Measurements from ENCODE around the gene STMN3.
A peak's percentile ranks its signal among the peaks of the same experiment; 100 is the strongest.

The STMN3 gene

DNA sequence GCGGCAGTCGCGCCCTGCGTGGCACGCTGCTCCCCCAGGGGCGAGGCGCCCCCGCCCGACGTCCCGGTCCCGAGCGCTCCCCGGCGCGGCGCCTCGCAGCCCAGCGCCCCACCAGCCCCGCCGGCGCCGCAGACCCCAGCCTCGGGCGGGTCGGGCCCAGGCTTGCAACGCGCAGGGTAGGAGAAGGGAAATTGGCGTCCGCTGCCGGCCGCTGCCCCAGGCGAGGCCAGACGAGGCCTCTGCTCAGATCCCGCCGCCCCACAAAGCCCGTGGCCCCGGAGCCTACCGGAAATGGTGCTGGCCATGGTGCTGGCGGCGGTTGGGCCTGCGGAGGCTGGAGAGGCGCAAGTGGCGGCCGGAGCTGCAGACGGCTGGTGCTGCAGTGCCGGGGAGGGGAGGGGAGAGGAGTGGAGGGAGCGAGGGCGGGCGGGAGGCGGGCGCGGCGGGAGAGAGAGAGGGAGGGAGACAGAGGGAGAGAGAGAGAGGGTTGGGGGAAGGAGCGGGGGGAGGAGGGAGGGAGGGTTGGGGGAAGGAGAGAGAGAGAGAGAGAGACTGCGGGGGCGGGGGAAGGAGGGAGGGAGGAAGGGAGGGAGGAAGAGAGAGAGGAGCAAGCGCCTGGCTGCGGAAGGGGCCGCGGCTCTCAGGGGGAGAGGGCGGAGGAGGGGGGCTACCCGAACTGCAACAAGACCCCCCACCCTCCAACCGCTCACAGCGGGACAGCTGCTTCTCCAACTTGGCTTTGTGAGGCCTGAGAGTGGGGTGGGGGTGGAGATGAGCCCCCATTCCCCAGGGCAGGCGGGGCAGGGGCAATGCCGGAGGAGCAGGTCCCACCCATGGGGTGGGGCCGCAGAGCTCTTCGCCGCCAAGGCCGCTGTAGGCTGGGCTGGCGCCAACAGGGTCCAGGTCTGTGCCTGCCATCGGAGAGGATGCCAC lies at the start of gene STMN3:
TSS of gene STMN3 (minus strand) at position 384 of the 933 bp plus-strand sequence. CDS start at position 305, 79 bp downstream.
- Histone ChIP-seq H3K9ac (peak within 1 kb of the TSS; percentile 89), H3K4me1 (peaks cover 68% of the 10 kb centered on the region), H3K9me3 (no peaks in the 10 kb centered on the region), H3K4me2 (peak within 1 kb of the TSS; percentile 99), H3K27me3 (no peaks in the 10 kb centered on the region), H3K4me3 (peak within 1 kb of the TSS; percentile 97), H3K36me3 (peaks cover 11% of the 10 kb centered on the region), H3K27ac (peak within 1 kb of the TSS; percentile 96), H4K20me1 (peaks cover 40% of the 10 kb centered on the region)
- no peak for TF ChIP-seq Cebpa-rat (IDR thresholded peaks at IDR 0.05)

GRCh38 chr20:63702036-63702665 lies 48.9 kb upstream of the STMN3 start:
- Histone ChIP-seq H4K20me1 (peaks cover 89% of the 10 kb centered on the region), H3K36me3 (peaks cover 73% of the 10 kb centered on the region), H3K4me2 (no peak overlapping the region)

DNA sequence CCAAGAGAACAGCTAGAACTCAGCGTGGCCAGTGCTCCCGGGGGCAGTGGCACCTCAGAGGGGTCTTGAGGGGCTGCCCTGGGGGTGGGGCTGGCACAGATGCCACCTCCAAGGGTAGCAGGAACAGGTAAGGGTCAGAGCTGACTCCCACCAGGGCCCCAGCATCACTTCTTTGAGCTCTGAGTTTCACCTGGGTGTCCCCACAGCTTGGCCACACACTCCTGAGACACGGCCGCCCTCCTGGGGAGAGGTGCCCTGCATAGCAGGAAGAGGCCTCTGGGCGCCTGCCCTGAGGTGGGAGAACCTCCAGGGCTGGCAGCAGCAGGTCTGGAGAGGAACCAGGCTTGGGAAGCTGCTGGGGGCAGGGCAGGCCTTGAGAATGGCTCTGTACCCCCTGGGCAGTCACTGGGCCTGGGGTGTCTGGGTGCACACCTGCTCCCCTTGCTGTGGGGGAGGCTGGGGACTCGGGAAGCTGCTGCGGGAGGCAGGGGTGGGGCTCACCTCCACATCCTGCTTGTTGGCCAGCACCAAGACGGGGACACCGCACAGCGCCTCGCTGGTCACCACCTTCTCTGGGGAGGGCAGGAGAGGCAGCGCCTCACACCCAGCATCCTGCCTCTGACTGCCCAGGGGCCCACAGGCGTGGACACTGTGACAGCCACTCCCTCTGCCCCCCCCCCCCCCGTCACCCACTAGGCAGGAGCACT lies 48.3 kb upstream of the STMN3 start:
- Histone ChIP-seq H3K4me1 (peaks cover 49% of the 10 kb centered on the region), H3K27me3 (no peaks in the 10 kb centered on the region), H3K4me3 (no peak overlapping the region), H3K4me2 (no peak overlapping the region), H3K27ac (no peak overlapping the region), H4K20me1 (peaks cover 89% of the 10 kb centered on the region), H3K9me3 (no peaks in the 10 kb centered on the region), H3K36me3 (peaks cover 72% of the 10 kb centered on the region), H3K9ac (no peak overlapping the region; the same call in 1 of the 2 replicates)
- TF ChIP-seq Cebpa-rat (IDR thresholded peaks at IDR 0.05), result no peak

More at GRCh38 chr20:63702036-63702665, 48.9 kb upstream of the STMN3 start:
- TF ChIP-seq Cebpa-rat (IDR thresholded peaks at IDR 0.05), result no peak
- H3K9ac ChIP-seq, result no peak overlapping the region
- H3K27ac ChIP-seq, result no peak overlapping the region
- H3K9me3 ChIP-seq, result no peaks in the 10 kb centered on the region
- H3K4me3 ChIP-seq, result no peak overlapping the region
- H3K4me1 ChIP-seq, result peaks cover 47% of the 10 kb centered on the region
- H3K27me3 ChIP-seq, result no peaks in the 10 kb centered on the region

DNA sequence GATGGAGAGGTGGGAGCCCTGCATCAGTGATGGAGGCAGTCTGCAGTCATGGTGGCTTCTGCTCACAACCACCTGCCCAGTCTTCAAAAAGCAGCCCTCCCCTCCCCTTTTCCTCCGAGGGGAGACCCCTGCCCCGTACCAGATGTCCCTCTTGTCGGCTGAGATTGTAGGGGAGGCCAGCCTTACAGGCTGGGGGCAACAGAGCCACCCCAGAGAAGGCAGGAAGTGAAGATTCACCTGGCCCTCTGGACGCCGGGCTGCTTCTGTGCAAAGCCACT lies 47.8 kb upstream of the STMN3 start:
- Histone ChIP-seq H3K4me1 (peaks cover 49% of the 10 kb centered on the region), H3K36me3 (peaks cover 67% of the 10 kb centered on the region), H3K27ac (no peak overlapping the region), H3K4me2 (no peak overlapping the region), H3K27me3 (no peaks in the 10 kb centered on the region), H4K20me1 (peaks cover 85% of the 10 kb centered on the region), H3K9me3 (no peaks in the 10 kb centered on the region), H3K4me3 (no peak overlapping the region), H3K9ac (no peak overlapping the region; the same call in 1 of the 2 replicates)
- TF ChIP-seq Cebpa-rat (IDR thresholded peaks at IDR 0.05), result no peak

DNA sequence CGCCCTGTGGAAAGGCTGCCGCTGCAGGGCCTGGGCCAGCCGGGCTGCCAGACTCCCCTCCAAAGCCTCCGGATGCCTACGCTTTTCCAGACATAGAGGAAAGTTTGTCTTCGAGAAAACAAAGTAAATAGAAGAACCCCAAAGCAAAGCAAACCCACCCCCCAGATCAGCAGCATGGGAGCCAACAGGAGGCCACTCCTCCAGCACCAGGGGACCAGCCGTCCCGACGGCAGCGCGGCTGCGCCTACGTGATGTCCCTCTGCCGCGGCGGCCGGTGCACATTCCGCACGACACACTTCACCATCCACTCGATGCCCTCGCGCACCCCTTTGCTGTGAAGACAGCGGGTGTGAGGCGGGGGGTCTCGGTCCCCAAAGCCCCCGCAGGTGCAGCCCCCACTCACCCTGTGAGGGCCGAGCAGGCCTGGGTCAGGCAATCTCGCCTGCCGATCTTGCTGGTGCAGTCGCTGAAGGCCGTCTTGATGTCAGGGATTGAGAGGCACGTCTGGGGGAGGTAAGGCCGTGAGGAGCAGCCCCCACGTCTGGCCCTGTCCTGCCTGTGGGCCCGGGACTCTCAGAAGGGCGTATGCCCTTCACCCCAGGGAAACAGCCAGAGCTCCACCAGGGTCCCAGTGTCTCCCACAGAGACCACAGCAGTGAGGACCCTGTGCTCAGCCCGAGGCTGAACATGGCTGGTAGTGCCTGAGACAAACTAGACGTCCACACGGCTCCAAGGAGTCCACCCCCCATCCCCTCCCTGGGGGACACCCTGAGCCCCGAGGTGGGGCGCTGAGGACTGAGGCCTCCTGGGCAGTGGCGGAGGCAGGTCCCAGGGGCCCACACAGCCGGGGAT lies 47.2 kb upstream of the STMN3 start:
- Histone ChIP-seq H3K27me3 (no peaks in the 10 kb centered on the region), H3K36me3 (peaks cover 66% of the 10 kb centered on the region), H3K9me3 (no peaks in the 10 kb centered on the region), H3K4me3 (no peak overlapping the region), H4K20me1 (peaks cover 79% of the 10 kb centered on the region), H3K27ac (no peak overlapping the region), H3K4me1 (peaks cover 52% of the 10 kb centered on the region), H3K9ac (no peak overlapping the region), H3K4me2 (peak overlapping the region; percentile 34)
- no peak for TF ChIP-seq Cebpa-rat (IDR thresholded peaks at IDR 0.05)

DNA sequence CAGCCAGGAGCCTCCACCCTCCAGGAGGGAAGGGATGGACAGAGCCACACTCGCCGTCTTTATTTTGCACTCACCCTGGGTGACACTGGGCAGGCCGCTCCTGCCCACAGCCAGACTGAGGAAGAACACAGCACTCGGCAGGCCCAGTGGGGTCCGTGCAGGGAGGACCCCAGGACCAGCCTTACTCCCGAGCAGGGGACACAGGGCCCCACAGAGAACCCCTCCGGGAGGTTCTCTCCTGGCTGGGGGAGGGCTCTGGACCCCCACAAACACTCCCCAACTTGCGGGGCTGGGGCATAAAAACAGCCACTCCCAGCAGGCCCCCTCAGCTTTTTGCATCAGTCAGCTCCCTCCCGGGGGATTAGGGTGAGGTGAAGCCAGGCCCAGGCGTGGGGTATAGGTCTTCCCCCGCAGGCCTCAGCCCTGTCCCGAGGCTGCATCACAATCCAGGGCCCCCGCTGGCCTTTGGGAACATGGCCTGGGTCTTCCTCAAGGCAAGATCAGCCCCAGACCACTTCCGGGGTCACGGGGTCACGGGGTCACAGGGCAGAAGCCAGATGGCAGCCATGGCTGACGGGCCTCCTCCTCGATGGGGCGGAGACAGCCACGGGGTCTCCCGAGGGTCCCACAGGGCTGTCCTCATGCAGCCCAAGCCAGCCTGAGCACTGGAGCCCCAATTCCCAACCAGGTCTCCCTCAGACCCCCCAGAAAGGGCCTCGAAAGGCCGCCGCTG lies 46.4 kb upstream of the STMN3 start:
- H3K27ac ChIP-seq, result peak overlapping the region; percentile 58

DNA sequence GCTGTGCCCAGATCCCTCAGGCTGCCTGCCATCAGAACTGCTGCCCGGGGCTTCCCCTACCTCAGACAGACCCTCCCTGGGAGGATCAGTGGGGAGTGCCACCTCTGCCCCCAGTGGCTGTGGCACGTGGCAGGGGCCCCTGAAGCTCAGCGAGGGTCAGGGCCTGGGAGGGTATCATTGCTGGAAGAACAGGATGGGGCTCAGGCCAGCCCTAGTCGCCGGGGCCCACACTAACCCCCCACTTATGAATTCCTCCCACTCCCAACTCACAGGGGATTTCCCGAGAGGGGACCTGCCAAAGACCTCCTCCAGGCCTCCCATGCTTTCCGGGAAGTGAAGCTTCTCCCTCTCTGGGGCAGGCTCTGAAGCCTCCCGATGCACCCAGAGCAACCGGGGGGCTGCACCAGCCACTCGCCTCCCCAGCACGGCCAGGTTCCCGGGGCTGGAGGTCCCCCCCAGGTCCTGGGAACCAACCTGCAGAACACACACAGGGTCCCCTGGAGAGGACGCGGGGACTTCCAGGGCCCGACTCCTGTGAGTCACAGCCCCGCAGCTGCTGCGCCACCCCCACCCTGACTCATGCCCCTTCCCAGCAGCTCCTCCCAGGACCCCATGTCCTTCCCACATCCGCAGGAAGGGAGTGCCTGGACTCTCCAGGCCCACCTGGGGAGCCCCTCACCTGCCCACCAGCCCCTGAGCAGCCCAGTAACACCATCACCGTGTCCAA lies 45.7 kb upstream of the STMN3 start:
- H3K36me3 ChIP-seq, result peaks cover 64% of the 10 kb centered on the region

More for the DNA sequence above, 46.4 kb upstream of the STMN3 start:
- 0 out of 2 replicates have a peak overlapping the region, but pooled peaks have one; percentile 38 for H3K9ac ChIP-seq
- no peak overlapping the region for H3K4me3 ChIP-seq
- peaks cover 71% of the 10 kb centered on the region for H4K20me1 ChIP-seq
- peak overlapping the region; percentile 34 for H3K4me2 ChIP-seq
- no peaks in the 10 kb centered on the region for H3K9me3 ChIP-seq
- H3K36me3 ChIP-seq, result peaks cover 65% of the 10 kb centered on the region
- peaks cover 55% of the 10 kb centered on the region for H3K4me1 ChIP-seq
- no peak for TF ChIP-seq Cebpa-rat (IDR thresholded peaks at IDR 0.05)
- no peaks in the 10 kb centered on the region for H3K27me3 ChIP-seq

More for the DNA sequence above, 45.7 kb upstream of the STMN3 start:
- peaks cover 64% of the 10 kb centered on the region for H4K20me1 ChIP-seq
- peak overlapping the region; percentile 34; the same call in 1 of the 2 replicates for H3K4me2 ChIP-seq
- TF ChIP-seq Cebpa-rat (IDR thresholded peaks at IDR 0.05), result no peak
- no peak overlapping the region for H3K4me3 ChIP-seq
- peaks cover 55% of the 10 kb centered on the region for H3K4me1 ChIP-seq
- H3K9me3 ChIP-seq, result no peaks in the 10 kb centered on the region
- no peaks in the 10 kb centered on the region for H3K27me3 ChIP-seq
- no peak overlapping the region for H3K9ac ChIP-seq
- H3K27ac ChIP-seq, result peak overlapping the region; percentile 58; the same call in 1 of the 2 replicates
